Upper lobe of left lung (tissue), 4 donors: ENCODE data around the gene PCCA.

ENCODE experiments used
- CTCF ChIP-seq, 6 experiments: fragments of 450-650 bp in 4 of 6; fragments of 200-600 bp in 2 of 6; sonication (generic) in 2 of 6; IDR thresholded peaks; one replicate each; pipeline ENCODE4 v1.5.1; 2016 to 2019; ENCODE audit warnings: antibody characterized with exemption in 6 of 6
- EP300 ChIP-seq, 4 donors: sonication (generic); formaldehyde crosslinking; IDR thresholded peaks; one replicate each; pipeline ENCODE4 v1.5.1; 2017; ENCODE audit warnings: antibody characterized with exemption in 4 of 4, control low read depth in 2 of 4

- TF ChIP-seq CTCF (IDR thresholded peaks at IDR 0.05) (no peak), EP300 (IDR thresholded peaks at IDR 0.05) (no peak)
Measured at GRCh38 chr13:100089465-100090032, 656 bp downstream of the PCCA start.
